GM19455 (cell line): ENCODE measurements around the gene AGBL1.

Experiments
- ATAC-seq: cut with Tn5 transposase; IDR thresholded peaks from one replicate; pipeline ENCODE4 v1.9.1; 2021; ENCODE audit not compliant: unreplicated experiment

AGBL1 gene

DNA sequence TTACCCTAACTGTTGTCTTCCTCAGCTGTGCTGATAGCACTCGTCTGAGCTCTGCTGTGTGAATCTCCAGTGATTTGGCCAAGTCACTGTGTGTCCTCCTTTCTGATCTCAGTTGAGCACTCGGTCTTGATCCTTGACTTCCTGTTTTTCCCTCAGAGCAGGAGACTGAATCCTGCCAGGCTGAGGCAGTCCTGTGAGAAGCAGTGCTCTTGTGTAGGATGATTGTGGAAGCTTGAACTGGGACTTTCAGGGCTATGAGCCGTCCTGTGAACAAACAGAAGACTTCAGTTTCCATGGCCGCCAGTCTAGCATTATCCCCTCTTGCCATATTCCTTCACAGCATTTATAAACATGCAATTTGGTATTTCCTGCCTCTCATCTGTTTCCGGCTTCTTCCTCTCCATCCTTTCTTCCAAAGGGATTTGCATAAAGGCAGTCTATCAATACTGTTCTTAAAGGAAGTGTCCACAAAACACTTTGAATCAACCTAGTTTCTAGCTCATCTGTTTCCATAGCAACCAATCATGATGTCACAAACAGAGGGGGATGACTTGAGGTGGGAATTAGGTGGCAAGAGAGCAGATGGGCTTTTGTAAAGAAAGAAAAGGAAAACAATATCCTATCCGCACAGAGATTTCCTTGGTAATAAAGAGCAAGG is 237.2 kb downstream of the AGBL1 start:
- ATAC-seq = no peak

DNA sequence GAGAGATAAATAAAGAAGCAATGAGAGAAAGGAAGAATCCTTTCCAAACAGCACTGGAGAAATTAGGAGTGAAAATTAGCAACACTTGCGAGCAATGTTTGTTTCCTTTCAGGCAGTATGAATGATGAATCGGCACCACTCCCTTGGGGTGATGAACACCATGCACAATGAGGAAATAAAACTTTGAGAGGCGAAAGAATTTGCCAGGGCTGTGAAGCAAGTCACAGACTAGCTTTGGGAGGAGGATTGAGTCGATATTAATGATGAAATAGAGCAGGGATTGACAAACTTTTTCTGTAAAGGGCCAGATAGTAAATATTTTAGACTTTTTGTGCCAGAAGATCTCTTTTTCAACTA is 237.7 kb downstream of the AGBL1 start:
- no peak for ATAC-seq

DNA sequence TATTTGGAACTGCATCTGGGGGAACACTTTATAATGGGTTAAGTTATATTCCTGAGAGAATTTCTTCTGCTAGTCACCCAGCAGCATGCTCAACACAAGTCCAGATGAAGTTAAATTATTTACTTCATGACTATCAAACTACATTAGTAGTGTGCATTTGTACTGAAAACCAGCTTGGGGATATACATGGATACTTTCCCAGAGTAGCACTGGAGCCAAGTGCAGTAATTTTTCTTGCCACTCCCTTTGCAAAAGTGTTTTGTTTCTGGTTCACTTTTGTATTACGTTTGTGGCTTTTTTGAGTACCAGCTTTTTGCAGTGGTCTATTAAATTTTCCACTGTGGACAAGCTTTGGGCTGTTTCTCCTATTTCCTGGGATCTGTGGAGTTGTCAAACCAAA is 243.0 kb downstream of the AGBL1 start:
- ATAC-seq = no peak

DNA sequence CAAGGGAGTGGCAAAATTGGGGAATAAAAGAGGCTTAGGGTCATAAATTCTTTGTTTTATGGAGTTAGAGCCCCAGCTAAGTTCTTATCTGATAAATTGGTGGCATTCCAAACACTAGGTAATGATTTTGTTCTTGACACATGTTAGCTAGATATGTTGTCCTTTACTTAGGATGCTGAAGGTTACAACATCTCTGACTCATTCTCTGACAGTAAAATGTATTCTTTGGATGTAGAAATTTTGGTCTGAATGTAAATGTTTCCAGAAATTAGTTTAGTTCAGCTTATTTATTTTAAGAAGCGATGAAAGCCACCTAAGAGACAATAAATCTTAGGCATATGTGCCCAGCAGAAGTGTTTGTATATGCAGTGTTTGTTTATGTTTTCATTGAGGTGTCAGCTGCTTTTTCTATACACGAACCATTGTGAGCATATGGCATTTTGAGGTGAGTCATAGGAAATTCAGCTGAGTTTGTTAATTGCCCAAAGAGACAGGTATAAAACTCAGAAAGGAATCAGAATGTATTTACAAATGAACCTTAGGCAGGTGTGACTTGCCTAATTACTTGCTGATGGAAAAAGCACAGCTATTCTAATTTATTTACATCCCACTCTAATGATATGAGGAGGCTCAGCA is 247.7 kb downstream of the AGBL1 start:
- ATAC-seq = no peak

DNA sequence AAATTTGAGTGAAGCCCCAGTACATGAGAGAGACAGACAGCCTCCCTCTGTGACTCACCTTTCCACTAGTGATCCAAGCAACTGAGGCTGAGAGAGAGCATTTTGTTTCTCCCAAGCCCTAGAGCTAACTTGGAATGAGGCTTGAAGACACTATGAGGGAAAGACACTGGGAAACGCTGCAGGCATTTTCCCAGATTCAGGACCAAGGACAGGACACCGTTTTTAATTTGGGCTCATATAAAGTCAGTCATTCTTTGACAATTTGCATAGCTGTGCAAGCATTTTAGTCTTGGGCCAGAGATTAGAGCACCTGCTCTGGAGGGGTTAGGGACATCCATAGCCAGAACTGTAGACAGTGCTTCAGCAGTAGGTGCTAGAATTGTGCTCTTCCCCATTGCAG is 249.0 kb downstream of the AGBL1 start:
- ATAC-seq = no peak

DNA sequence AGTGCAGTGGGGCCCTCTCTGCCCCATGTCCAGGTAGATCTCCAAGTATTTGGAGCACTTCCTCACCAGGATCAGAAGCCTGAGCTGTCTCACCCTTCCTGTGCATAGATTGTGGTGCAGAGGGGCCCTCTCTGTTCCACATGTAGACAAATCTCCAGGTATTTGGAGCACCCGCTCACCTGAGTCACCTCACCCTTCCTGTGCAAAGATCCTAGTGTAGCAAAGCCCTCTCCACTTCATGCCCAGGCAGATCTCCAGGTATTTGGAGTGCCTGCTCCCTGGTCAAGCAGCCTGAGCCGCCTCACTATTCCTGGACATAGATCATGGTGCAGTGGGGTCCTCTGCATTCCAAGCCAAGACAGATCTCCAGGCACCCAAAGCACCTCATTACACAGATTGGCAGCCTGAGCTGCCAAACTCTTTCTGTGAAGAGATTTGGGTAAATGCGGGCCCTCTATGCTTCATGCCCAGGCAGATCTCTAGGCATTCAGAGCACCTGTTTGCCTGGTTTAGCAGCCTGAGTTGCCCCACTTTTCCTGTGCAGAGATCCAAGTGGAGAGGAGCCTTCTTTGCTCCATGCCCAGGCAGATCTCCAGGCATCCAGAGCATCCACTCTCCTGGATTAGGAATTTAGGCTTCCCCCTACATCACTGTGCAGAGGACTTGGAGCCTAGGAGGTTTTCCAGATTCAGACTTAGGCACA is 249.8 kb downstream of the AGBL1 start:
- ATAC-seq = no peak

DNA sequence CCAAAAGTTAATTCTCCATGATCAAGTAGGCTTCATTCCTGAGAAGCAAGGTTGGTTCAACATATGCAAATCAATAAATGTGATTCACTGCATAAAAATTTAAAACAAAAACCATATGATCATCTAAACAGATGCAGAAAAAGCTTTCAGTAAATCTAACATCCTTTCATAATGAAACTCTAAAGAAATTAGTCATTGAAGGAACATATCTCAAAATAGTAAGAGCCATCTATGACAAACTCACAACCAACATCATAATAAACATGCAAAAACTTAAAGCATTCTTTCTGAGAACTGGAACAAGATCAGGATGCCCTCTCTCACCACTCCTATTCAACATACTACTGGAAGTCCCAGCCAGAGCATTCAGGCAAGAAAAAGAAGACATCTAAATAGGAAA is 254.1 kb downstream of the AGBL1 start:
- no peak for ATAC-seq

DNA sequence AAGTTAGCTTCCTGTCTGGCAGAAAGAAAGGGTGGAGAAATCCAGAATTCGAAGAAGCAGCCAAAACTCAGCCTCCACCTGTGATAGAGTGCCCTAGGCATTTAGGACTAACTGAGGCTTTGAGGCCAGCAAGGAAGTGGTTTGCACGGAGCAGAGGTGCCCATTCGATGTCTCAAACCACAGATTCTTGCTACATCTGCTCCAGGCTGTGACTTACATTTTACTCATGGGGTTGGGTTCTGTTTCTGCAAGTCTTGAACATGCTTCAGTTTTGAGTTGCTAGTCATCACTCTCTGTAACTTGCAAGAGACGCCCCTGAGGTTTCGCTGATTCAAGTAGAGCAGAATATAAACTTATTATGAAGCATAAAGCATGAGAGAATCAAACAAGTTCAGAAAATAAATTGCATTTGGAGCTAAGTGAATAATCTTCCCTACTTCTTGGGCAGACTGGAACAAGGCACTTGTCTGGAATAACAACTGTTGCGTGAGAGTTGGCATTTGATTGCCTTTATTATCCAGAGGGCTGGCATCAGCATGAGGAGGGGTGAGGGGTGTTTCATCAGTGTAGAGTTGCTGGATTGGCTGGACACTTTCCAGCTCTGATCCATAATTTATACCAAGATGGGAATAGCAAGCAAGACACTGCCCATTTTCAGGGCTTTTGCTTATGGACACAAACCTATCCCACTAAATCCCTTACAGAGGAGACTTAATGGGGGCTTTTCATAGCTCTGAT is 256.5 kb downstream of the AGBL1 start:
- no peak for ATAC-seq

DNA sequence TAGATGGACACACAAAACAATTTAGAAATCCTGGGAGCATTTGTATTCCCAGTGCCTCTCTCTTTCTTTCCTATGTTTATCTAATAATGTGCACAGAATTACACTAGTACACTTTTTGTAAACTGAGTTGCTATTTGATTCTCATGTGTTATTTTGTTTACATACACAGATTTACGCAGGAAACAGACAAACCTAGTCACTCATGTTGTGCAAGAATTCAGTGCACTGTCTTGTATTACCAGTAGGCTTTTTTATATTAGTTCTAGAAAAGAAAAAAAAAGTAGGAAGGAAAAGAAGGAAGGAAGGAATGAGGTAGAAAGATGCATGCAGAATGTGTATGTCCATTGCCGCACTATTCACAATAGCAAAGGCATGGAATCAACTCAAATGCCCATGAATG is 257.4 kb downstream of the AGBL1 start:
- ATAC-seq = no peak

DNA sequence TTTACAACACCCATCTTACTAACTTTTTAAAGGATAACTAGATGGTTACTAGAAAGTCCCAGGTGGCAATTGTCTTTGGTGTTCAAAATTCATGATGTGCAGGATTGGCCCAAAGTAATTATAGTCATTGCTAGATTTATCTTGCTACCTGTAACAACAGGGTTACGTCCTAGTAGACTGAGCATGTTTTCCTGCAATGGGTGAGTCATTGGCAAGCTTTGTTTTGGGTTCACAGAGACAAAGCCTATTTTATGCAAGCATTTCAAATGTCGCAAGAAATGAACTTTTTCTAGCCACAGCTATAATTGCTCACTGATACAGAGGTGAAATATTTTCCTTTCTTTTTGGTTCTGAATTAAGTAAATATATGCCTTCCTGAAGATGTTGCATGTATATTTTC is 267.6 kb downstream of the AGBL1 start:
- no peak for ATAC-seq

DNA sequence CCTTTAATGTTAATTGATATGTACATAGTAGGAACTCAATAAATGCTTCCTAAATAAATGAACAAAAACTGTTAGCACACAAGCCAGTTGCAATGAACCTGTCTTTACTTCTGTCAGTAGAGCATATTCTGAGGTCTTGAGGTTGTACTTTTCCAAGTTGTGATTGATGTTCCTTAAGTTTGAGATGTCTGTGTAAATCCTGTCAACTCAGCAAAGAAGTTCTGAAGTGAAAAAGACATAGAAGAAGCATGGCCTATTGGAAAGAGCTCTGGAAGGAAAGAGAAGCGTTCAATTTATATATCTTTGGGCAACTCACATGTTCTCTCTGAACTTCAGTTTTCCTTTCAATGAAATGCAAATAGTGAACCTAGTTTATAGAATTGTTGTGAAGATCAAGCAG is 269.9 kb downstream of the AGBL1 start:
- ATAC-seq = no peak

DNA sequence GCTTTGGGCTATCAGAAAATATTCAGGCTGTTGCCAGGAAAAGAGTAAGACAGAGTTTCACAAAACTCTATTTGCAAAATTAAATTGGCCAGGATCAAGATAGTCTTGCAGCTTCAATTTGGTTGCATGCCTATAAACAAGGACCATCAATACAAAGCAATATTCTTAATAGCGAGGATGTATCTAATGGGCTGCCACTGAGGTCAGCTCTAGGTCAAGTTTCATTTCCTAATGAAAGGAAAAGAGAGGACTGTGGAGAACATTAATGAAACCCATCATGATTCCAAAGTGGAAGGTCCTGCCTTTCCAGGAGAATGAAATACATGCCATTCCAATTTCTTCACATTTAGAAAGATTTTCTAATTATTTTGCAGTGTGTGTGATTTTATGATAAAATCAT is 273.5 kb downstream of the AGBL1 start:
- no peak for ATAC-seq

DNA sequence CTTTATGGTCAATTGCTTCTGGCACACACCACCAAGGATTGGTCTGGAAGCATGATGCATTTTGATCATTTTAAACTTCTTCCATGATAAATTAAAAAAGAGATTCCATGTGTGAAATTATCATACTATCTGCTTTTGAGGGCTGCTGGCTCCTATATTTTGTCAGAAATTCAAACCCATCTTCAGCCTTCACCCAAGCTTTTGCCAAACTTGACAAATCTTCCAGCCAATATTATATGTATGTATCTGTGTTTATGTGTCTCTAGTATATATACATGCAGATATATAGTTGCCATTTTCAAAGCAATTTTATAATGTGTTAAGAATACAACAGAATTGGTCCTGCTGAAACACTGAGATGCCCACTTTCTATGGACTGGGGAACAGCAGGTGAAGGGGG is 275.7 kb downstream of the AGBL1 start:
- no peak for ATAC-seq

DNA sequence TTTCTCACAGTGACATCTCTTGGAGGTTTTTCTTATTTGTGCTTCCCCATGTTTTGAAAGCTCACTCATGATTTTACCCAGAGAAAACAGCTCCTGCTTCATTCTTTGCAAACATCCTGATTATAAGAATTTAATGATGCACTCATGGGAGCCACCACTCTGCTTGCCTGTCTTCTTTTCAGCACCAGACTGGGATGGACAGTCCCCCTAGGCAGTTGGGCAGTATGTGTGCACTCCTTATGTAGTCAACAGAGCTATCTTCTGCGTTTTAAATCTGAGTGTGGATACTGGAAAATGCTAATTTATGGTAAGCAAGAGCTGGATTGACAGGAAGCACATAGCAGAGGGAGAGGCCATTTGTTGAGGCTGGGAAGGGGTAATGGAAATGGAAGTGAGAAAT is 276.1 kb downstream of the AGBL1 start:
- ATAC-seq = no peak

DNA sequence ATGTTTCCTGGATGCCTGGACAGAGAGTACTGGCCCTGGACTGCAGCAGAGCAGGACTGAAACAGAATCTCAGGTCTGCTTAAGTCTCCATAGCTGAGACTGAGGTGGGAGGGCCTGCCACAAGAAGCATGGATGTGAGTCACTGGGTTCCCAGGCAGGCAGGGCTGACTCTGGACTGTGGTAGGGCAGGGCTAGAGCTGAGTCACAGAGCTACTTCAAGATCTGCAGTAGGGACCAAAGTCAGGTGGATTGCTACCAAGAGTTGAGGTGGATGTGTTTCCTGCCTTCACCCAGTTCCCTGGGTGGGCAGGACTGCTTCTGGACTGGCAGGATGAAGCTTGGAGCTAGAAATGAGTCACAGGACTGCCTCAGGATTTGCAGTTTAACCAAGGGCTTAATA is 282.9 kb downstream of the AGBL1 start:
- ATAC-seq = no peak

DNA sequence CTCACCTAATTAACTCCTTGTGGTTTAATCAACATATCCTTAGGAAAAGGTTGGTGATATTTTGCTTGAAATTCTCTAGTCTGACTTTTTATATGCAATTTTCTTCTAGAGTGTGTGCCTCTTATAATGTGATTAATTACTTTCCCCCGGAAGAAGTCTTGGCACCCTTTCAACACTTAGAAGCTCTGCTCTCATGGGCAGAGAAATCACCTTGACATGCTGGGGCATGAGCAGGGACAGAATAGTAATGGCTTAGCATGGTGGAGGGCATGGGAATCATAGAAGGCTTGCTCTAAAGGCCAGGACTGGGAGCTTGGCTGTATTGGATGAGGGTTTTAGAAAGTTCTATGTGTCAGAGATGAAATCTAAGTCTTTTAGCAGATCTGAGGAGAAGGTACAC is 293.5 kb downstream of the AGBL1 start:
- ATAC-seq = no peak

DNA sequence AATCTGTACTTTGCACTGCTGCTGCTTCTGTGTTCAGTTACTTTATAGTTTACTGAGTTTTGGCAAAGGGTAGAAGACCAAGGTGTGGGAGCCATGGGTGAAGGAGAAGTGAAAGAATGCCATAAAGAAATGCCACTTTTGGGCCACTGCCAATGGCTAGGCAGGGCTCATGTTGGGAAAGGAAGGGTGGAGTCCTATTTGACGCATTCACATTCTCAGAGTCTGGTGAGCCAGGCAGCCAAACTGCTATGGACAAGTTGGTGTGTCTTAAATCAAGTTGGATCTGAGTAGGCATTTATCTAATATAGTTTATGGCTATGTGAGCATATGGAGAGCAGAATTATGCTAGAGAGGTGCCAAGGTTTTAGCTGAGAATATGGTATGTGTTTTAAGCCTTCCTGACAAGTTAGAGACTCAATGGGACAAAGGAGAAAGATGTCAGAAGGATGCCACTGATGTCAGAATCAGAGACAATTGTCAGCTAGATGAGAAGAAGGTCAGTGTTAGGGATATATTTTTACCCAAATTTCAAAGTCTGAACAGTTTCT is 296.1 kb downstream of the AGBL1 start:
- no peak for ATAC-seq

DNA sequence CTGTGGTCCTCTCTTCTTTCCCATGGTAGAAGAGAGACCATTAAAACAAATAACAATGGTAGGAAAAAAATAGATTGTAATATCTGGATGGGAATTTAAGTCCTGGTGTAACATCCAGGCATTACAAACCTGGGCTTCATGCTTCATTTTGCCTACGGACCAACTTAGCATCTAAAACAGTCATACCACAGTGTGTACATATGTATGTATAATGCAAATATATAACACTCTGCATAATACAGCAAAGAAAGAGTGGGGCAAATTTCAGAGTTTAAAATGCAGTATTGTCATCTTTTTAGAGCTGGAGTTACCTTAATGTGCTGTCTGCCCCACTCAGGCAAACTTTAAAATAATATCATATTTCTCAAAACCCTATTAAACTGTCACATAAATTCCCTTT is 298.2 kb downstream of the AGBL1 start:
- no peak for ATAC-seq

DNA sequence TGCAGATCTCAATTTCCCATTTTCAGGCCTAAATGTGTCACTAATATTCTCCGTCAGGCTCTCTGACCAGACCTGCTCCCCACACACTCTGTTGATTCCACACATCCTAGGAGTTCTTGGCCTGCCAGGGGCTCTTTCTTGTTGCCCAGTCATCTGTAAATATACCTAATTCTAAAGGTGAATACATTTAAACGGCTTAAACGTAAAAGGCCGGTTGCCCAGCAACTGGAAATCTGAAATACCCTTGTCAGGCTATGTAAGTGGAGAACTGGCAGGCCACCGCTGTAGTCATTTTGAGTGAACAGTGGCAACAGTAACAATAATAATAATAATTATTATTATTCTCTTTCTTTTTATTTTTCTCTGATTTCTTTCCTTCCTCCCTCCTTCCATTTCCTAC is 302.7 kb downstream of the AGBL1 start:
- ATAC-seq = no peak

DNA sequence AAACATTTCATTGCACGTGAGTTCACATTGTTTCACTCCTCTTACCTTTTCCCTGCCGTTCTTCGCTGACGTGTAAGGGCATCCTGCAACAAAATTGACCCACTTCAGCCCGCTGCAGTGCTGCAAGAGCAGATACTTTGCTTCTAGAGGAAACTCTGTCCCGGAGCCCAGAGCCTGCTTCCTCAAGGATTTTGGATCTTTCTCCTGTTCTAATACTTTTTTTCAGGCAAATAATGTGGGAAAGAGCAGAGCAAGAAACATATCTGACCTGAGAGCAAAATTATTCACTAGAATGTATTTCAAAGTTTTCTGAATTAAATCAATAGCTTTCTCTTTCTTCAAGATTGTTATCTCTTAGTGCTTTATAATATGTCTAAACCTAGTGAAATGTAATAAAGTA is 303.9 kb downstream of the AGBL1 start:
- ATAC-seq = no peak

DNA sequence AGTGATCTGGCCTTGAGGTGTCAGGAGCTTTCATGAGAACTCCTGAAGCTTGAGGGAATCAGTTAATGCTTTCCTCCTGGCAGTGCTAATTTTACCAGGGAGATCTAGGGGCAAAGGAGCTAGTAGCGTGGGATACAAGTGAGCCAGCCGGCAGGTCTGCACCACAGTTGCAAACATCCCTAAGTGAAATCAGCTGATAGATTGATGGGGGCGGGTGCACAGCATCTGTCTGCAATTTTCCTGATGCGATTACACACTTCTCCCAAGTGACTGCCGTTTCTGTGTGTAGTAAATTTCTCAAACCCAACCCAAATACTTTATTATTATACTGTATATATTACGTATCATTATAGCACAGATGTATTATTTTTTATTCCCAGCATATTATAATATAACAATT is 304.5 kb downstream of the AGBL1 start:
- ATAC-seq = no peak

DNA sequence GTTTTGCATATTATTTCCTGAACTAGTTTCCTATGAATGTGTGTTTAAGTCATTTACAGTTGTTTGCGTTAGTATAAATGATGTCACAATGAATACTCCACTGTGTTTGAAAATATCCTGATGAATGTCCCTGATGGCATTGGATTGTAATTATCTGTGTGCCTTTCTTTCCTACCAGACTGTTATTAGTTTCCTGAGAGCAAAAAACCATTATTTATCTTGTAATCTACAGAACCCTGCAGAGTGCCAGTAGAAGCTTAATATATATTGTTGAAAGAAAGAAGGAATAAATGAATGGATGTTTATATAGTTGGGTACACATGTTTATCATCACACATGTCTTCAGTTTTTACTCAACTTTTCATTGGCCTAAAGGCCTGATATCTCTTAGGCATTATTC is 312.6 kb downstream of the AGBL1 start:
- ATAC-seq = no peak
